ENCODE data around the gene EMILIN2.
"Not testable (repeated sequence)": the region's sequence is repeated elsewhere in the genome, so short reads cannot be mapped to it uniquely, and the experiment has no call there.

The EMILIN2 gene

GRCh38 chr18:2846636-2847316 lies at the start of gene EMILIN2:
Gene EMILIN2, plus strand, starts transcription at chr18:2847006. Its CDS starts 183 bp downstream, at chr18:2847189.
- peak in 2 of 4 experiments; percentile 24 to 30 for DNase-seq (ENCODE audit: low read depth in 4 of 4, low spot score in 1 of 4)

- DNase-seq (ENCODE audit: low read depth in 4 of 4, low spot score in 1 of 4), result no peak
Observed at GRCh38 chr18:2797951-2798350, 48.9 kb upstream of the EMILIN2 start.

DNA sequence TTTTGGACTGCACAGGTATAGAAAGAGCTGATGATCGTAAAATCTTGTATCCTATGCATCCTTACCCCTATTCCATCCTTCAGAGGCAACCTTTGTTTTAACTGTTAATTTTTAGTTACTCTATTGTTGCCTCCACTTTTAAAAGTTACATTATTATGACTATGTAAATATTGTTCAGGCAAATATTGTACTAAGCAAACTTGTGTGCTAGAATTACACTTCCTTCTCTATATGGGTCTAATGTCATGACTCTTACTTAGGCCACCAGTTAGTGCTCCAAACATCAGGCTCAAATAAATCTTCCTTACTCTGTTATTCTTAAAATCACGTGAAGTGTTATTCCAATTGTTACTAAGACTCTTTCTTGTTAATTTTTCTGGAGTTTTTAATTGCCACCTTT lies 47.4 kb upstream of the EMILIN2 start:
- no peak for DNase-seq (ENCODE audit: low read depth in 4 of 4, low spot score in 1 of 4)

DNA sequence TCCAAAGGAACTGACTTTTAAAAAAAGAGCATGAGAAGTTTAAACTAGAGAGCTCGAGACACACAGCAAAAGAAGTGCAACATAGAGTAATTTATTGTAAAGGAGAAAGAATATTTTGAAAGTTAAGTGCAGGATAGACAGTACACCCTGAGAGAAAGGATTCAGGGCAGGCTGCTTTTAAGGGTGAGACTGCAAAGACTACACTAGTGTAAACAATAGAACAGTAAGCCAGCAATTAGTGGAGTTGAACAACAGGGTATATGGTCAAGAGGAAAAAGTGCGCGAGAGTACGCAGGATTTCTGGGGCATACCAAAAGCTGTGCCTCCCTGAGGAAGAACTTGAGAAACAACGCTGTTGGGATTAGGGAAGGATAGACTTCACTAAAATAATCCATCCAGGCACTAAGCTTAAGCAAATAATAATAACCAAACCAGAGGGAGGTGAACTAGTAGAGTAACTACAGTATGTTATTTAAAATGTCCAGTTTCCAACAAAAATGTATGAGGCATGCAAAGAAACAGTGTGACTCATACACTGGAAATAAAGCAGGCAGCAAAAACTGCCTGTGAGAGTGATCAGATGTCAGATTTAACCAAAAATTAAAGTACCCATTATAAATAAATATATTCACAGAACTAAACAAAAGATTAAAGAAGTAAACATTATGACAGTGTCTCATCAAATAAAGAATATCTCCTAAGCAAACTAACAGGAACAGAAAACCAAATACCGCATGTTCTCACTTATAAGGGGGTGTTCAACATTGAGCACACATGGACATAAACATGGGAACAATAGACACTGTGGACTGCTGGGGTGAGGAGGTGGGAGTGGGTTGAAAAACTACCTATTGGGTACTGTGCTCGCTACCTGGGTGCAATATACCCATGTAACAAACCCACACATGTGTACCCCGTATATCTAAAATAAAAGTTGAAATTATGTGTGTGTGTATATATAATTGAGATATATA lies 40.5 kb upstream of the EMILIN2 start:
- no peak for DNase-seq (ENCODE audit: low read depth in 4 of 4, low spot score in 1 of 4)

- not testable (repeated sequence) for DNase-seq (ENCODE audit: low read depth in 4 of 4, low spot score in 1 of 4)
Observed at GRCh38 chr18:2808640-2809039, 38.2 kb upstream of the EMILIN2 start.

DNA sequence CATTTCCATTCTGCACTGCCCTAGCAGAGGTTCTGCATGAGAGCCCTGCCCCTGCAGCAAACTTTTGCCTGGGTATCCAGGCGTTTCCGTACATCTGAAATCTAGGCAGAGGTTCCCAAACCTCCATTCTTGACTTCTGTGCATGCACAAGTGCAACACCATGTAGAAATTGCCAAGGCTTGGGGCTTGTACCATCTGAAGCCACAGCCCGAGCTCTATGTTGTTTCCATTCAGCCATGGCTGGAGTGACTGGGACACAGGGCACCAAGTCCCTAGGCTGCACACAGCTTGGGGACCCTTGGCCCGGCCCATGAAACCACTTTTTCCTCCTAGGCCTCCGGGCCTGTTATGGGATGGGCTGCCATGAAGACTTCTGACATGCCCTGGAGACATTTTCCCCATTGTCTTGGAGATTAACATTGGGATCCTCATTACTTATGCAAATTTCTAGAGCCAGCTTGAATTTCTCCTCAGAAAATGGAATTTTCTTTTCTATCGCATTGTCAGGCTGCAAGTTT lies 37.1 kb upstream of the EMILIN2 start:
- not testable (repeated sequence) for DNase-seq (ENCODE audit: low read depth in 4 of 4, low spot score in 1 of 4)

- no peak for DNase-seq (ENCODE audit: low read depth in 4 of 4, low spot score in 1 of 4)
Observed at GRCh38 chr18:2811416-2811815, 35.4 kb upstream of the EMILIN2 start.

GRCh38 chr18:2814928-2815327 lies 31.9 kb upstream of the EMILIN2 start:
- DNase-seq (ENCODE audit: low read depth in 4 of 4, low spot score in 1 of 4), result no peak

DNA sequence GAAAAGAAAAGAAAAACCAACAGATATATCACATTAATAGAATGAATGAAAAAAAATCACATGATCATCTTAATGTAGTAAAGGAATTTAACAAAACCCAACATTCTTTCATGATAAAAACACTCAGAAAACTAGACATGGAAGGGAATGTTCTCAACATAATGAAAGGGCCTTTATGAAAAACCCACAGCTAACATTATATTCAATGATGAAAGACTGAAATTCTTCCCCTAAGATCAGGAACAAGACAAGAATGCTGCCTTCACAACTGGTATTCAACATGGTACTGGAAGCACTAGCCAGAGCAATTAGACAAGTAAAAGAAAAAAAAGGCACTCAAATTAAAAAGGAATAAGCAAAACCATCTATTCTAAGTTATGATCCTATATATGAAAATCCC lies 28.5 kb upstream of the EMILIN2 start:
- DNase-seq (ENCODE audit: low read depth in 4 of 4, low spot score in 1 of 4), result no peak

DNA sequence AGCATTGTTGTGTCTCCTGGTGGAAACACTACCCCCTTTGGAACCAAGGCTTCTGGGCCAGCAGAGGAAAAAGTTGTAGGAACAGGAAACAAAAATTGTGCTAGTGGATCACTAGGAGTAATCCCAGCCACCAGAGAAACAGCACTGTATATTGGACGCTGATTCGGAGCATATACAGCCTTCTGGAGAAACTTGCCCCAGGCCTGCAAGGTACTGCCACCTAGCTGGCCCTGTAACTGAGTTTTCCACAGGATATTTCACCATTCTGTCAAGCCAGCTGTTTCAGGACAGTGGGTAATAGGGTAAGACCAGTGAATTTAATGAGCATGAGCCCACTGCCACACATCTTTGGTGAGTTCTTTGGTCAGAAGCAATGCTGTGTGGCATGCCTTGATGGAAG lies 25.1 kb upstream of the EMILIN2 start:
- DNase-seq (ENCODE audit: low read depth in 4 of 4, low spot score in 1 of 4), result no peak

GRCh38 chr18:2822213-2822921 lies 24.4 kb upstream of the EMILIN2 start:
- DNase-seq (ENCODE audit: low read depth in 4 of 4, low spot score in 1 of 4), result no peak

- no peak for DNase-seq (ENCODE audit: low read depth in 4 of 4, low spot score in 1 of 4)
Observed at GRCh38 chr18:2823202-2823601, 23.6 kb upstream of the EMILIN2 start.

DNA sequence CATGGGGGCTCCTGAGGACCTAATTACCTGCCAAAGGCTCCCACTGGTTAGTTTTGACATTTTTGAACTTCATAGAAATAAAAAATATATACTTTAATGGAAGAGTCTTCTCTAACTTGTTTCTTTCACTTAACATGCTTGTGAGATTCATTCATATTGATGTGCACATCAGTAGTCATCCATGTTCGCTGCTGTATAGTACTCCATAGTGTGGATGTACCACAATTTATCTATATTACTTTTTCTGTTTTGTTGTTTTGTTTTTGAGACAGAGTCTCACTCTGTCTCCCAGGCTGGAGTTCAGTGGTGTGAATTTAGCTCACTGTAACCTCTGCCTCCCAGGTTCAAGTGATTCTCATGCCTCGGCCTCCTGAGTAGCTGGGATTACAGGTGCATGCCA lies 22.8 kb upstream of the EMILIN2 start:
- DNase-seq (ENCODE audit: low read depth in 4 of 4, low spot score in 1 of 4), result no peak

GRCh38 chr18:2824865-2825264 lies 21.9 kb upstream of the EMILIN2 start:
- DNase-seq (ENCODE audit: low read depth in 4 of 4, low spot score in 1 of 4), result no peak

GRCh38 chr18:2825613-2826175 lies 21.1 kb upstream of the EMILIN2 start:
- DNase-seq (ENCODE audit: low read depth in 4 of 4, low spot score in 1 of 4), result no peak

GRCh38 chr18:2826581-2826980 lies 20.2 kb upstream of the EMILIN2 start:
- DNase-seq (ENCODE audit: low read depth in 4 of 4, low spot score in 1 of 4), result no peak

DNA sequence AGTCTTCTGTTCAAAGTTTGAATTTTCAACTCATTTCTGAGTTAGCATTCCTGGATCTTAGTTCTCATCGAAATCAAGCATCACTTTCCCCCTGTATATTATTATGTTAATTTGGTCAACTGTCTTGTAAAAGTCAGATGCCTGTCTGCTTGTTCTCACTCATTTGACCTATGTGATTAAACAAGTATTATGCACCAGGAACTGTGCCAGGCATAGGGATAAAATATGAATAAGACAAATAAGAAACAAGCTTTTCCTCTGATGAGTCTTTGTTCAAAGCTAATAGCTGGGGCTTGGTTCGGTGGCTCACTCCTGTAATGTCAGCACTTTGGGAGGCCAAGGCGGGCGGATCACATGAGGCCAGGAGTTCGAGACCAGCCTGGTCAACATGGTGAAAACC lies 19.7 kb upstream of the EMILIN2 start:
- no peak for DNase-seq (ENCODE audit: low read depth in 4 of 4, low spot score in 1 of 4)

DNA sequence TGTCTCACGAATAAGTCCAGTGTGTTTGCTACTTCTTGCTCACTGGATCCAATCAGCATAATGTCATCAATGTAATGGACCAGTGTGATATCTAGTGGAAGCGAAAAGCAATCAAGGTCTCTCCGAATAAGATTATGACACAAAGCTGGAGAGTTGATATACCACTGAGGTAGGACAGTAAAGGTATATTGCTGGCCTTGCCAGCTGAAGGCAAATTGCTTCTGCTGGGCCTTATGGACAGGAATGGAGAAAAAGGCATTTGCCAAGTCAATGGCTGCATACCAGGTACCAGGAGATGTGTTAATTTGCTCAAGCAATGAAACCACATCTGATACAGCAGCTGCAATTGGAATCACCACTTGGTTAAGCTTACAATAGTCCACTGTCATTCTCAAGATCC lies 10.7 kb upstream of the EMILIN2 start:
- not testable (repeated sequence) for DNase-seq (ENCODE audit: low read depth in 4 of 4, low spot score in 1 of 4)

GRCh38 chr18:2837290-2837689 lies 9.5 kb upstream of the EMILIN2 start:
- DNase-seq (ENCODE audit: low read depth in 4 of 4, low spot score in 1 of 4), result not testable (repeated sequence)

DNA sequence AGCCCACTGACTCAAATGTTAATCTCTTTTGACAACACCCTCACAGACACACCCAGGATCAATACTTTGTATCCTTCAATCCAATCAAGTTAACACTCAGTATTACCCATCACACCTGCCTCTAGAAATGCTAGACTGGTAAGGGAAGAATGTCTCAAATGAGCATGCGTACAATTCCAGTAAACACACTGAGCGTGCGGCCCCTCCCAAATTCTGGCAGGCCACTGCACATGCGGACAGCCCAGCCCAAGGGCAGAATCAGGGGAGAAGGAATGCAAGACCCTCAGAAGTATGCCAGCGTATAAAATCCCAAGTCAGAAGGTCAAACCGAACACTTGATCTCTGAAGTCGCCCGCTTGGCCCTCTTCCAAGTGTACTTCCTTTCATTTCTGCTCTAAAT lies 7.6 kb upstream of the EMILIN2 start:
- DNase-seq (ENCODE audit: low read depth in 4 of 4, low spot score in 1 of 4), result no peak

DNA sequence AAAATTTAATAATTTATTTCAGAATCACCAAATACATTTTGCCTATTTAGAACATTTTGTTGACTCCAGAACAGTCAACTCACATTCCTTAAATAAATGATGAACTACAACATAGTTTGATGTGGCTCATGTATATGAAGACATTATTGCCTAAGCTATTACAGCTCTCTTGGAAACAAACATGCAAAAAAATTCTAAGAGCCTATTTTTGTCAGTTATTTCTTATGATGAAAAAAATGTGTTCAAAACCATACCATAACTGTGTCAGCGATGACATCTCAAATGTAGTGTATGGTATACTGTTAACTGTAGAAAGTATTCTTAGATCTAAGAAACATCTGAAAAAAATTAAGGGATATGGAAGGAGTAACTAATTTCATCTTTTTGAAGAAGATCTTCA lies 6.3 kb upstream of the EMILIN2 start:
- DNase-seq (ENCODE audit: low read depth in 4 of 4, low spot score in 1 of 4), result no peak
